HUES48 (cell line): ENCODE results near the gene ERMAP.

ENCODE experiments used
- H3K27ac ChIP-seq: one replicate; pipeline ENCODE4 v1.7.0; 2013; ENCODE audit warnings: low read depth, low read length, inconsistent platforms
- H3K27me3 ChIP-seq: 2 replicates; pipeline ENCODE4 v1.6.1; 2013; ENCODE audit warnings: mild to moderate bottlenecking, low read length; ENCODE audit not compliant: control insufficient read depth, insufficient read depth
- H3K36me3 ChIP-seq: 2 replicates; pipeline ENCODE4 v1.6.1; 2013; ENCODE audit warnings: low read length; ENCODE audit not compliant: control insufficient read depth, insufficient read depth
- H3K4me1 ChIP-seq: 2 replicates; pipeline ENCODE4 v1.6.1; 2013; ENCODE audit warnings: mild to moderate bottlenecking, low read length; ENCODE audit not compliant: control insufficient read depth, insufficient read depth
- H3K4me3 ChIP-seq: 2 replicates; pipeline ENCODE4 v1.5.1; 2013; ENCODE audit warnings: mild to moderate bottlenecking, low read depth, low read length
- H3K9ac ChIP-seq: 2 replicates; pipeline ENCODE4 v1.6.1; 2013; ENCODE audit warnings: mild to moderate bottlenecking, low read depth, low read length, moderate library complexity
- H3K9me3 ChIP-seq: 2 replicates; pipeline ENCODE4 v1.6.1; 2013; ENCODE audit warnings: low read length; ENCODE audit not compliant: control insufficient read depth, insufficient read depth

Gene ERMAP

GRCh38 chr1:42876009-42876408, 59.1 kb downstream of the ERMAP start:
- no peak overlapping the region for H3K27ac ChIP-seq
- H3K4me3 ChIP-seq = no peak overlapping the region
- H3K4me1 ChIP-seq = peaks cover 6% of the 10 kb centered on the region; the same call in 1 of the 2 replicates
- no peak overlapping the region for H3K9ac ChIP-seq
- no peaks in the 10 kb centered on the region for H3K27me3 ChIP-seq
- H3K36me3 ChIP-seq = no peaks in the 10 kb centered on the region
- peaks cover 5% of the 10 kb centered on the region; the same call in 1 of the 2 replicates for H3K9me3 ChIP-seq

GRCh38 chr1:42877380-42877779, 60.5 kb downstream of the ERMAP start:
- H3K4me1 ChIP-seq = peaks cover 6% of the 10 kb centered on the region; the same call in 1 of the 2 replicates

GRCh38 chr1:42880384-42880783, 63.5 kb downstream of the ERMAP start:
- Histone ChIP-seq H3K4me3 (no peak overlapping the region), H3K4me1 (peaks cover 6% of the 10 kb centered on the region; the same call in 1 of the 2 replicates), H3K27ac (no peak overlapping the region), H3K9ac (no peak overlapping the region), H3K27me3 (no peaks in the 10 kb centered on the region), H3K9me3 (0 out of 2 replicates have a peak, but pooled peaks cover 5% of the 10 kb centered on the region), H3K36me3 (no peaks in the 10 kb centered on the region)

More at GRCh38 chr1:42877380-42877779, 60.5 kb downstream of the ERMAP start:
- Histone ChIP-seq H3K27me3 (no peaks in the 10 kb centered on the region), H3K27ac (no peak overlapping the region), H3K36me3 (no peaks in the 10 kb centered on the region), H3K4me3 (no peak overlapping the region), H3K9ac (no peak overlapping the region), H3K9me3 (peaks cover 5% of the 10 kb centered on the region; the same call in 1 of the 2 replicates)

GRCh38 chr1:42886046-42886739, 69.3 kb downstream of the ERMAP start:
- no peak overlapping the region for H3K4me3 ChIP-seq
- no peaks in the 10 kb centered on the region for H3K27me3 ChIP-seq
- H3K9me3 ChIP-seq = no peaks in the 10 kb centered on the region
- H3K9ac ChIP-seq = no peak overlapping the region
- H3K36me3 ChIP-seq = no peaks in the 10 kb centered on the region
- H3K4me1 ChIP-seq = no peaks in the 10 kb centered on the region
- H3K27ac ChIP-seq = no peak overlapping the region

- Histone ChIP-seq H3K27ac (no peak overlapping the region), H3K9me3 (no peaks in the 10 kb centered on the region), H3K27me3 (no peaks in the 10 kb centered on the region), H3K4me3 (no peak overlapping the region), H3K36me3 (no peaks in the 10 kb centered on the region), H3K4me1 (no peaks in the 10 kb centered on the region), H3K9ac (no peak overlapping the region)
Measured at GRCh38 chr1:42886800-42887199, 69.9 kb downstream of the ERMAP start.

GRCh38 chr1:42887366-42887765, 70.4 kb downstream of the ERMAP start:
- no peak overlapping the region for H3K27ac ChIP-seq
- H3K4me3 ChIP-seq = no peak overlapping the region
- H3K9me3 ChIP-seq = no peaks in the 10 kb centered on the region
- no peaks in the 10 kb centered on the region for H3K36me3 ChIP-seq
- H3K27me3 ChIP-seq = no peaks in the 10 kb centered on the region
- no peaks in the 10 kb centered on the region for H3K4me1 ChIP-seq
- H3K9ac ChIP-seq = no peak overlapping the region

- Histone ChIP-seq H3K9me3 (no peaks in the 10 kb centered on the region), H3K36me3 (no peaks in the 10 kb centered on the region), H3K27me3 (no peaks in the 10 kb centered on the region), H3K27ac (no peak overlapping the region), H3K4me1 (no peaks in the 10 kb centered on the region), H3K9ac (no peak overlapping the region), H3K4me3 (no peak overlapping the region)
Measured at GRCh38 chr1:42888013-42888633, 71.2 kb downstream of the ERMAP start.

- H3K27ac ChIP-seq = no peak overlapping the region
- no peaks in the 10 kb centered on the region for H3K4me1 ChIP-seq
- H3K9me3 ChIP-seq = no peaks in the 10 kb centered on the region
- H3K36me3 ChIP-seq = no peaks in the 10 kb centered on the region
- H3K27me3 ChIP-seq = no peaks in the 10 kb centered on the region
- H3K9ac ChIP-seq = no peak overlapping the region
- no peak overlapping the region for H3K4me3 ChIP-seq
Measured at GRCh38 chr1:42889264-42889663, 72.3 kb downstream of the ERMAP start.

GRCh38 chr1:42891465-42892138, 74.7 kb downstream of the ERMAP start:
- H3K9ac ChIP-seq = no peak overlapping the region
- no peaks in the 10 kb centered on the region for H3K4me1 ChIP-seq
- H3K9me3 ChIP-seq = no peaks in the 10 kb centered on the region
- H3K36me3 ChIP-seq = no peaks in the 10 kb centered on the region
- no peaks in the 10 kb centered on the region for H3K27me3 ChIP-seq
- no peak overlapping the region for H3K27ac ChIP-seq
- no peak overlapping the region for H3K4me3 ChIP-seq
